IMR-90 (cell line): ENCODE measurements around the gene ARL4A. TPM values are rescaled to one million over a fixed set of nuclear protein-coding genes. Genes with fewer than 3 reads are reported as not detected.

Experiments used
- ATAC-seq: fragments of 200-7000 bp; cut with Tn5 transposase; 2 replicates; pipeline ENCODE4 v1.9.1; 2020; ENCODE audit warnings: low read depth, mild to moderate bottlenecking, moderate library complexity
- BruUV-seq: library from RNA; stranded (reverse); fragments of 400-500 nt; replicated peaks from 2 replicates; lab custom pipeline; 2021; lab: Mats Ljungman, UMichigan
- CTCF ChIA-PET: fragments of 300-600 bp; formaldehyde crosslinking; extraction: SDS; loops from one replicate; lab custom pipeline; 2021; ENCODE audit warnings: antibody characterized with exemption; lab: Yijun Ruan, JAX
- POLR2A ChIA-PET: fragments of 300-600 bp; sonication (Branson Sonifier 250); formaldehyde crosslinking; loops from one replicate; lab custom pipeline; 2022; ENCODE audit warnings: antibody characterized with exemption; ENCODE audit not compliant: unreplicated experiment; lab: Charles Lee
- DNase-seq: peaks from one replicate; pipeline ENCODE4 v3.0.0; 2013
- H2AFZ ChIP-seq: replicated peaks from 2 replicates; pipeline ENCODE3; 2013; ENCODE audit warnings: low read length, mild to moderate bottlenecking; ENCODE audit not compliant: poor library complexity
- H2AK5ac ChIP-seq: 2 replicates; pipeline ENCODE4 v1.6.1; 2013; ENCODE audit warnings: low read depth, low read length, inconsistent platforms
- H2AK9ac ChIP-seq: replicated peaks from 2 replicates; pipeline ENCODE3; 2013; ENCODE audit warnings: mild to moderate bottlenecking, low read depth, low read length, moderate library complexity; ENCODE audit not compliant: poor library complexity
- H2BK120ac ChIP-seq: 2 replicates; pipeline ENCODE4 v1.6.1; 2013; ENCODE audit warnings: low read depth, low read length, inconsistent platforms
- H2BK15ac ChIP-seq: 3 replicates; pipeline ENCODE4 v1.6.1; 2013; ENCODE audit warnings: low read depth, low read length, inconsistent platforms
- H2BK20ac ChIP-seq: 2 replicates; pipeline ENCODE4 v1.6.1; 2013; ENCODE audit warnings: low read depth, mild to moderate bottlenecking, inconsistent platforms, low read length, moderate library complexity
- H2BK5ac ChIP-seq: 2 replicates; pipeline ENCODE4 v1.6.1; 2013; ENCODE audit warnings: mild to moderate bottlenecking, low read depth, low read length, inconsistent platforms; ENCODE audit not compliant: poor library complexity, severe bottlenecking
- H3K14ac ChIP-seq: replicated peaks from 2 replicates; pipeline ENCODE4 v1.6.1; 2013; ENCODE audit warnings: low read depth, low read length, inconsistent platforms
- H3K18ac ChIP-seq: 2 replicates; pipeline ENCODE4 v1.6.1; 2013; ENCODE audit warnings: low read depth, low read length, control low read depth
- H3K23ac ChIP-seq: 2 replicates; pipeline ENCODE4 v1.6.1; 2013; ENCODE audit warnings: low read depth, low read length, inconsistent platforms
- H3K27ac ChIP-seq: 2 replicates; pipeline ENCODE4 v1.5.1; 2013; ENCODE audit warnings: mild to moderate bottlenecking, control low read depth, low read length; ENCODE audit not compliant: insufficient read depth
- H3K27me3 ChIP-seq: 2 replicates; pipeline ENCODE4 v1.6.1; 2013; ENCODE audit warnings: low read length; ENCODE audit not compliant: control insufficient read depth, insufficient read depth
- H3K36me3 ChIP-seq: 2 replicates; pipeline ENCODE4 v1.6.1; 2013; ENCODE audit warnings: low read length, mixed read lengths; ENCODE audit not compliant: control insufficient read depth, insufficient read depth
- H3K4ac ChIP-seq: 2 replicates; pipeline ENCODE4 v1.6.1; 2013; ENCODE audit warnings: low read depth, low read length, inconsistent platforms
- H3K4me1 ChIP-seq: 2 replicates; pipeline ENCODE4 v1.6.1; 2013; ENCODE audit warnings: low read length, mixed read lengths; ENCODE audit not compliant: control insufficient read depth, insufficient read depth
- H3K4me2 ChIP-seq: 2 replicates; pipeline ENCODE4 v1.6.1; 2013; ENCODE audit warnings: low read depth, mild to moderate bottlenecking, control low read depth, low read length, moderate library complexity
- H3K4me3 ChIP-seq: 2 replicates; pipeline ENCODE4 v1.5.1; 2013; ENCODE audit warnings: low read depth, mild to moderate bottlenecking, control low read depth, low read length, moderate library complexity; ENCODE audit not compliant: insufficient read depth
- H3K56ac ChIP-seq: 2 replicates; pipeline ENCODE4 v1.6.1; 2013; ENCODE audit warnings: low read length, inconsistent platforms; ENCODE audit not compliant: insufficient read depth; ENCODE audit errors: extremely low read depth
- H3K79me1 ChIP-seq, 2 experiments: 2 replicates each; pipeline ENCODE4 v1.6.1; 2013; ENCODE audit warnings: low read length in 2 of 2, inconsistent platforms in 1 of 2, low read depth in 1 of 2
- H3K9ac ChIP-seq: 2 replicates; pipeline ENCODE4 v1.6.1; 2013; ENCODE audit warnings: low read depth, low read length, control low read depth
- H3K9me1 ChIP-seq: 2 replicates; pipeline ENCODE4 v1.6.1; 2013; ENCODE audit warnings: low read length, inconsistent platforms; ENCODE audit not compliant: insufficient read depth
- H3K9me3 ChIP-seq: 2 replicates; pipeline ENCODE4 v1.6.1; 2013; ENCODE audit warnings: low read length; ENCODE audit not compliant: control insufficient read depth, insufficient read depth
- H4K20me1 ChIP-seq: 2 replicates; pipeline ENCODE4 v1.6.1; 2013; ENCODE audit warnings: low read length, inconsistent platforms; ENCODE audit not compliant: insufficient read depth
- H4K5ac ChIP-seq: 2 replicates; pipeline ENCODE4 v1.6.1; 2013; ENCODE audit warnings: mild to moderate bottlenecking, low read depth, low read length, control low read depth
- H4K8ac ChIP-seq, 2 experiments: 2 replicates each; pipeline ENCODE4 v1.6.1; 2013; ENCODE audit warnings: low read depth in 2 of 2, low read length in 2 of 2, control low read depth in 1 of 2, inconsistent platforms in 1 of 2
- H4K91ac ChIP-seq: 2 replicates; pipeline ENCODE4 v1.6.1; 2013; ENCODE audit warnings: low read depth, low read length, inconsistent platforms; ENCODE audit not compliant: insufficient read depth
- MAZ ChIP-seq: IDR thresholded peaks from 2 replicates; pipeline ENCODE4 v1.6.1; 2012; ENCODE audit warnings: low read depth, mild to moderate bottlenecking, low read length, improper control_type of control experiment, moderate library complexity, borderline replicate concordance
- NFE2L2 ChIP-seq: fragments of 150-350 bp; IDR thresholded peaks from 2 replicates; pipeline ENCODE4 v1.6.1; 2016; ENCODE audit warnings: low read depth, mild to moderate bottlenecking, low read length
- RAD21 ChIP-seq: IDR thresholded peaks from 2 replicates; pipeline ENCODE4 v1.6.1; 2012; ENCODE audit warnings: low read length, improper control_type of control experiment
- SMC3 ChIP-seq: fragments of 150-350 bp; IDR thresholded peaks from 2 replicates; pipeline ENCODE4 v1.6.1; 2016; ENCODE audit warnings: low read depth, mild to moderate bottlenecking, antibody characterized with exemption, low read length, moderate library complexity
- WGBS, 2 experiments: methylation state at CpG; one replicate each; pipeline versions ENCODE4 v1.1.5 to v1.1.7; 2013; ENCODE audit warnings: missing lambda C conversion rate in 2 of 2; ENCODE audit not compliant: insufficient read length in 1 of 2; ENCODE audit errors: extremely low coverage in 2 of 2; 5-methylcytosine and 5-hydroxymethylcytosine counted together
- dilution Hi-C: fragments of 300-500 bp; cut with HindIII; formaldehyde crosslinking; loops from one replicate; pipeline ENCODE4 v1.14.3; 2018; ENCODE audit warnings: low sequenced_read_pairs; ENCODE audit not compliant: unreplicated experiment
- in situ Hi-C: fragments of 300-500 bp; cut with MboI; formaldehyde crosslinking; loops from 3 replicates; pipeline ENCODE4 v1.14.3; 2019; ENCODE audit warnings: low sequenced_read_pairs, inconsistent platforms, mixed read lengths
- intact Hi-C: fragments of 100-400 bp; cut with micrococcal nuclease; formaldehyde crosslinking; loops from 2 replicates; pipeline ENCODE4 v1.10.0; 2022
- polyA plus RNA-seq, 3 experiments: library from polyadenylated mRNA; depleted of rRNA; stranded (reverse); fragments of >200 nt; gene quantifications; 2 replicates each; pipeline ENCODE4 v1.2.3, GENCODE V29; 2012; ENCODE audit warnings: low replicate concordance in 1 of 3
- total RNA-seq: library from RNA; depleted of rRNA; stranded (reverse); fragments of >200 nt; gene quantifications from 2 replicates; pipeline ENCODE4 v1.2.3, GENCODE V29; 2012
- TF ChIP-seq, protein P1 (sequence below): conservative IDR thresholded peaks from 2 replicates; pipeline ENCODE4 v1.5.1; 2012; ENCODE audit warnings: mild to moderate bottlenecking, low read depth, low read length, improper control_type of control experiment

The ARL4A gene
- total and polyA plus RNA-seq, 2 of the 4 experiments (the other 2 are of a cell fraction) = 13.7 to 22.4 TPM

DNA sequence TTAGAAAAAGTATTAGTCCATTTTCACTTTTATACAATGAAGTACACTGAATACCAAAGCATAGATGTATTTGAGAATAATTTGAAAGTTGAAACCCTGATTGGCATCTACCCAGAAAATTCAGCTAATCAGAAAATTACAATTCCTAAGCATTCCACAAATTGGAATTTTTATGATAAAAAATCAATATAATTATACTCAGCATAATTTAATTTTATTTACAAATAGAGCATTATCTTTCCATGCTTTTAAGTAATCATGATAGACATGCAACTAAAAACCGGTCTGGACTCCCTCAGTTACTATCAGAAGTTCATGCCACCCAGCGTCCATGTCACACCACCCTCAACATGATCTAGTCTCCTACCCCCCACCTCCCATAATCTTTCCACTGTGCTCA lies 50.4 kb downstream of the ARL4A start:
- Histone ChIP-seq H2BK5ac (no peak overlapping the region), H2AK5ac (no peak overlapping the region), H3K9ac (no peak overlapping the region), H3K4me2 (no peak overlapping the region), H3K9me3 (no peaks in the 10 kb centered on the region), H4K91ac (no peak overlapping the region), H2BK15ac (no peak overlapping the region), H3K27ac (no peak overlapping the region), H4K20me1 (no peaks in the 10 kb centered on the region), H3K56ac (no peak overlapping the region), H2AK9ac (no peak overlapping the region), H3K9me1 (no peaks in the 10 kb centered on the region), H3K27me3 (no peaks in the 10 kb centered on the region), H3K23ac (no peak overlapping the region), H3K36me3 (no peaks in the 10 kb centered on the region), H2BK120ac (no peak overlapping the region), H2AFZ (no peak overlapping the region), H2BK20ac (no peak overlapping the region), H4K8ac (no peak overlapping the region), H4K5ac (no peak overlapping the region), H3K18ac (no peak overlapping the region), H3K4me1 (no peaks in the 10 kb centered on the region), H3K79me1 (no peaks in the 10 kb centered on the region), H3K14ac (no peak overlapping the region), H3K4me3 (no peak overlapping the region), H3K4ac (no peak overlapping the region)
- POLR2A ChIA-PET = no interaction called here
- intact Hi-C loops = no loop called here
- DNase-seq (no peak), ATAC-seq (no peak)
- CTCF ChIA-PET = no interaction called here
- BruUV-seq = no TSS peak
- in situ Hi-C loops = no loop called here
- no peak for TF ChIP-seq RAD21
- TF ChIP-seq SMC3 = no peak
- no peak for TF ChIP-seq MAZ
- TF ChIP-seq, protein P1, sequence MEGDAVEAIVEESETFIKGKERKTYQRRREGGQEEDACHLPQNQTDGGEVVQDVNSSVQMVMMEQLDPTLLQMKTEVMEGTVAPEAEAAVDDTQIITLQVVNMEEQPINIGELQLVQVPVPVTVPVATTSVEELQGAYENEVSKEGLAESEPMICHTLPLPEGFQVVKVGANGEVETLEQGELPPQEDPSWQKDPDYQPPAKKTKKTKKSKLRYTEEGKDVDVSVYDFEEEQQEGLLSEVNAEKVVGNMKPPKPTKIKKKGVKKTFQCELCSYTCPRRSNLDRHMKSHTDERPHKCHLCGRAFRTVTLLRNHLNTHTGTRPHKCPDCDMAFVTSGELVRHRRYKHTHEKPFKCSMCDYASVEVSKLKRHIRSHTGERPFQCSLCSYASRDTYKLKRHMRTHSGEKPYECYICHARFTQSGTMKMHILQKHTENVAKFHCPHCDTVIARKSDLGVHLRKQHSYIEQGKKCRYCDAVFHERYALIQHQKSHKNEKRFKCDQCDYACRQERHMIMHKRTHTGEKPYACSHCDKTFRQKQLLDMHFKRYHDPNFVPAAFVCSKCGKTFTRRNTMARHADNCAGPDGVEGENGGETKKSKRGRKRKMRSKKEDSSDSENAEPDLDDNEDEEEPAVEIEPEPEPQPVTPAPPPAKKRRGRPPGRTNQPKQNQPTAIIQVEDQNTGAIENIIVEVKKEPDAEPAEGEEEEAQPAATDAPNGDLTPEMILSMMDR = no peak
- no peak for TF ChIP-seq NFE2L2
- dilution Hi-C loops = no loop called here
- 64% methylated on average over 2 of the region's 2 CpGs; no CpG with 5 or more reads in 1 of the 2 experiments for WGBS, 2 experiments
